Measurements from ENCODE around the gene HINT3.
A peak's percentile ranks its signal among the peaks of the same experiment; 100 is the strongest.
"Not testable (repeated sequence)": the region's sequence is repeated elsewhere in the genome, so short reads cannot be mapped to it uniquely, and the experiment has no call there.

The HINT3 gene

DNA sequence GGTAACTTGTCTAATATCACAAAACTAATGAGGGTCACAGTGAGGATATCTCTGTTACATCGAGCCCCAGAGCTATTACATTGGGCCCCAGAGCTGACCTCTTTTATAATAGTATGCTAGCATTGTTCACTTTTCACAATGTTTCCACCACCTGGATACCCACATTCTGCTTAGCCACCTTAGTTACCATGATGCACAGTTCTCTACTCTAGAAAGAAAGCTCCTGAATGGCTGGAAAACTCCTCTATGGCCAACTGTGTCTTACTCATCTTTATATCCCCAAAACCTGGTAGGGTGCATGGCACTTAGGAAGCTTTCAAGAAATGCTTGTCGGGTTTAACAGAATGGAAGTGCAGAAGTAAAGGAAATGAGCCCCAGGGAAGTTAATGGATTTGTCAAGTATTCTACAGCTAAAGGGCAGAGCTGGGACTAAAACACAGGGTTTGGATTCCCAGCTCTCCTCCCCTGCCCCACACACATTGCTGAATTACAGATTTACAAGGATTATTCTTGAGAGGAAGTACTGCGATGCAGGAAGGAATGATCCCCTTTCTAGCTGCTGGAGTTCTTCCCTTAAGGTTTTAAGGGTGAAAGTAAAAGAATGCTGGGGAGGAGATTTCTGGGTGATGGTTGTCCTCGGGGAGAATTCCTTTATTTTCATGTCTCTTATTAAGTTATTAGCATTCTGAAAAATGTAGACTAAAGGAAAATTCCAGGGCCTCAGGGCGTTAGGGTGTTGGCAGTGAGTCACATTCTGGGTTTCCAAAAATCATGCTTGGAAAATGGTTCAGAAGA lies 16.1 kb upstream of the HINT3 start:
- no peak for DNase-seq

DNA sequence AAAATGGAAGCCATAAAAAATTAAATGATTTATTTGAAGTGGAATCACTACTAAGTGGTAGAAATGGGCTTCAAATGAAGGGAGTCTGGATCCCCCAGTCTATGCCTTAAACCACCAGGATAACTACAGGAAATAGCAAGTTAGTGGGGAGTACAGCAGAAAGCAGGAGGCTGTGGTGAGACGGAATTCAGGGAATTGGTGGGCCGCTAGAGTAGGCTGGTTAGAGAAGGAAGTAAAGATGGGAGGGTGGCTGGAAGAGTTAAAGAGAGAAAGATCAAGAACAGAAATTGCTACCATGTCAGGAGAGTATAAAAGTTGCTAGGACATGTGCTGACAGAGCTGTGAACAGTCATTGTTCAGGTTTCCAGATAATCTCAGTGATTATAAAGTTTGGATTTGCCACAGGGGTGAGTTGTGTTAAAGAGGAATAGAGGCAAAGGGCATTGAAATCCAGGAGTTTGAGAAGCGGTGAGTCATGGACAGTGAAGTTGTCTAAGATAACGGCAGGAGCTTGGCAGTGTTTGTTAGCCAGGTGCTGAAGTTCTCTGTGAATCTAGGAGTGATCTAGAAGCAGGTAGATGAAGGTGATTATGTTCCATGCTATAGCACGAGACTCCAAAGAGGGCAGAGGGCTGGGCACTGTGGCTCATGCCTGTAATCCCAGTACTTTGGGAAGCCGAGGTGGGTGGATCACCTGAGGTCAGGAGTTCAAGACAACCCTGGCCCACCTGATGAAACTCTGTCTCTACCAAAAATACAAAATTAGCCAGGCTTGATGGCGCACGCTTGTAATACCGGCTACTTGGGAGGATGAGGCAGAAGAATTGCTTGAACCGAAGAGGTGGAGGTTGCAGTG lies 13.7 kb upstream of the HINT3 start:
- DNase-seq, result no peak

DNA sequence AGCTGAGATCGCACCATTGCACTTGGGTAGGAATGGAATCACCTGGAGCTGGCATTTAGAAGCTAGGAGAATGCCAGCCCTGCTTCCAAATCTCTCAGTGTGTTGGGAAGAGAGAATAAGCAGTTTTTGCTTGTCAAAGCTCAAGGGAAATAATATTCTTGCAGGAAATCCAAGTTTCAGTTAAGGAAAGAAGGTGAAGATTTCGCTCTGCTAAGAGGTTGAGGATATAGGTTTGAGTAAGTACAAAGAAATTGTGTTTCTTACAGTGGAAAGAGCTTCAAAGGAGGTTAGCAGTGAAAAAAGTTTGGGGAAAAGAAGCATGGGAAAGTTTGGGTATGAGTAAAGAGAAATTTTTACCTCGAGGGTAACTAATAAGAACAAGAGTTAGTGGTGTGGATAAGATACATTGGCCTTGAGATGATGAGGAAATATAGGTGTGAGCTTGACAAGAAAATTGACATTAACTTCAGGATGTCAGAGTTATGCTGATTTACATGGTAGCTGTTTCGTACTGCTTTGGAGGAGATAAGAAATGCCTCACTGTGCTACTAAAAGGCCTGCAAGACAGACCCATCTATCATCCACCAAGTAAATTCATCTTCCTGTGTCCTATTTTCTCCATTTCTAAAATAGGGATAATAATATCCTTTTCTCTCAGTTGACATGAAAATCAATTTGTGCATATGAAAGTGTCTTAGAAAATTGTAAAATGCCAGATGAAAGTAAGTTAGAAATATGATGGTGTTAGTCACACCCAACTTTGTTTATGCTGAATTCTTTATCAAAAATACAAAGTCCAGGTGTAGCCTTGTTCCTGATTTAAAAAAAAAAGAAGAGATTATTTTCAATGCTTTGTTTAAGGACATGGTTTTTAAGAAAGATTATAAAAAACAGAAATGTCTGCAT lies 12.8 kb upstream of the HINT3 start:
- no peak for DNase-seq

DNA sequence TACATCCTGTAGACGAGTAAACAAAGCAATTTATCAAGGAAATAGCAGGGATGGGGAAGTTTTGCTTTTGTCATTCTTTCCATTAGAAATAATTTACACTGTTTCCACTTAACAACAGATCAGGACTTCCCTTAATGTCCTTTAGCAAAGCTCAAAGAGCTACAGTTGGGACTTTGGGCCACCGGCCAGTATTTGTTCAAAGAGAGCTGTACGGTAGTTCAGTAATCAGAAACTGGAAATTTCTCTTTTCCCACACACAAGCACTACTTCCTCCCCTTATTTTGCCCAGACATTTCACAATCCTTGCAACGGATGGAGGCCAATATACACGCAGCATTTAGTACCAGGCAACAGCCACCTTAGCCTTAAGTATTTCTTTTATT lies 12.1 kb upstream of the HINT3 start:
- DNase-seq, result no peak

DNA sequence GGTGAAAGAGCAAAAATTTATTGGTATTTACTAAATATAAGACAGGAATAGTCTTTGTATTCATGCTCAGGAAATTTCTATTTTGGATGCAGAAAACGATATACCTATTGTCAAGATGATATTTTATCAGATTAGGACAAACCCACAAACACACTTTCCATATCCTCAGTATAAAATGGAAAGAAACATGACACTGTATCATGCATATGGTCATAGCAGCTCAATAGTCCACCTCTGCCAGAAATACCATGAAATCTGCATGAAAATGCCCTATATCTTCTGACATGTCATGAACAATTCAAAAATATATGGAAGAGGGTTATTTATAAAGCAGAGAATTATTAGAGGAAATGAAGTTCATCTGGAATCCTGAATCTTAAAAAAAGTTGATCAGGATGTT lies 11.7 kb upstream of the HINT3 start:
- DNase-seq, result no peak

DNA sequence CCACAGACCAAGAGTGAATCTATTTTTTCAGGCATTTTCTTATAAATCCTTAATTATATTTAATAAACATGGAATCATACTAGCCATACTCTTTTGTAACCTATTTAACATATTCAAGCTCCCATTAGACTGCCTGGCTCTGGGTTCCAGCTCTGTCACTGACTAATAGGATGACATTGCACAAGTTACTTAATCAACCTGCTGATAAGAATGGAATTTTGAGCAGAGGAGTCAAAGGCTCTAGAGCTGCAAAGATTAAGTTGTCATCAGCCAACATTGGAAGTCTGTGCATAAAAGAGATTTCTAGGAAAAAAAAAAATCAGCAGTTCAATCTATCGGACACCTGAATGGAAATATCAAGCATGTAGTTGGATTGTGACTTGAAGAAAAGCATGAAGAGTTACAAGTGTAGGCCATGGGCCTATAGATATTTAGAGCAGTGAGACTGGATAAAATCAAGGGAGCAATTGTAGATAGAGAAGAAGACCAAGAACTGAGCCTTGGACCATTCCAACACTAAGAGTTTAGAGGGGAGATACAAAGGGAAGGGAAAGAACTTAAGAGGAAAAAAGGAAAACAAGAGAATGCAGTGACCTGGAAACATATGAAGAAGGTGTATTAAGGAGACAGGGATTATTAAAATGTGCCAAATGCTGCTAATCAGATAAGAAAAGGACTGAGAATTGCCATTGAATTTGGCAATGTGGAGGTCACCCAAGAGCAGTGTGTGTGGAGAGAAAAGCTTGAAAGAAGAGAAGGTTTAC lies 11.0 kb upstream of the HINT3 start:
- no peak for DNase-seq

DNA sequence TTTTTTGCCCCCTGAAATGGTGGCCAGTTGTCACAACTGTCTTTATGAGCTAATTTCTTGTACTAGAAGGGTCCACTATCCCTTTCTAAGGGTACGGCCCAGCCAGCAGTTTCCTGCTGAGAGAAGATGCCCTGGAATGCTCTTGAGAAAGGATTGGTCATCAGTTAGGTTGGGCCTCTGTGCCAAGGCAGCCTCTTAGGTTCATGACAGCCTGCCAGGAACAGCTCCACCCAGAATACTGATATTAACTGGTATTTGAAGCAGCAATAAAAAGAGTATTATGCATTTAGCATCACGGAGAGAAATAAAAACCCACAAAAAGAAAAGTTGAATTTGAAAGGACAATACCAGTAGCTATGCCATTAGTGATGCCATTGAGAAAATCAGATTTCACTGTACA lies 9.0 kb upstream of the HINT3 start:
- DNase-seq, result no peak

DNA sequence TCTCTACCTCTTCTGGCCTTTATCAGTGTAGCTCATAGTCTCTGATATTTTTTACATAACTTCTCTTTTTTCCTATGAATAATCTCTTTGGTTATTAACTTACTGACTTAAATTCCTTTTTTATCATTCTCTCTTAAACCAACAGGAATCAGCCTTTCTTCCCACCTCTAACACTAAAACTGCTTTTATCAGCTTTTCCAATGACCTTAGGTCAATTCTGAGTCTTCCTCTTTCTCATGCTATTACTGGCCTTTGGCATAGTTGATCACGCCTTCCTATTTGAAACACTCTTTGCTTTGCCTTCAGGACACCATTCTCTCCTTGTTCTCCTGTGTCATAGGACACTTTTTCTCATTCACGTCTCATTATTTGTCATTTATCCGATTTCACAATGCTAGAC lies 8.1 kb upstream of the HINT3 start:
- no peak for DNase-seq

DNA sequence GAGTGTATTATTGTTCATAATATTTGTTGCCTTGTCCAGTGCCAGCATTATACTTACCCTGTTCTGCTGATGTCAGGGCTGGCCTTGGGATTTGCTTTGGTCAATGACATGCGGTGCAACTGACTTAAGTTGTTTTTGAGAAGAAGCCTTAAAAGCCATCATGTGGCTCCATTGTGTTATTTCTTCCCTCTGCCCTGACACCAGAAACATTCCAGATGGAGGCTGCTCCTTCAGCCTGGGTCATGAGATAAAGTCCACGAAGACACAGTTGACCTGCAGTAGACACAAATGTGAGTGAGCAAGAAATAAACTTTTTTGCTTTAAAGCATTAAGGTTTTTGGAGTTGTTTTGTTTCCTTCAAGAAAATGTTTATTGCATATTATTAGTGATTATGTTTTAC lies 7.5 kb upstream of the HINT3 start:
- no peak for DNase-seq

DNA sequence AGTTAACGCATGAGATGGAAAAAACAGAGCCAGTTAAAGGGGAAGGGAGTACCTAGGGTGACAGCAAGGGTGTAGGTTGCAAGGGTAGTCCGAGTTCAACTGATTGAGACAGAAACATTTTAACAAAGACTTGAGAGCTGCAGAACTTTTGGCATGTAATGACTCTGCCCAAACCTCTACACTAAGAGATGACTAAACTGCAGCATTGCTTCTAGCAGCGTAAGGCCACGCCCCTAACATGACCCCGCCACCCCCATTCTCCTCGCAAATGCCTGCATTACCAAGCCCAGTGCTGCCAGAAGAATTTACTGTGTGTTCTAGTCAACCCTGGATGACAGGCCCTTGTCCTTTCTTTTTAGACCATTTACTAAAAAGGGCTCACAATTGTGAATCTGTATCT lies 6.3 kb upstream of the HINT3 start:
- no peak for DNase-seq

DNA sequence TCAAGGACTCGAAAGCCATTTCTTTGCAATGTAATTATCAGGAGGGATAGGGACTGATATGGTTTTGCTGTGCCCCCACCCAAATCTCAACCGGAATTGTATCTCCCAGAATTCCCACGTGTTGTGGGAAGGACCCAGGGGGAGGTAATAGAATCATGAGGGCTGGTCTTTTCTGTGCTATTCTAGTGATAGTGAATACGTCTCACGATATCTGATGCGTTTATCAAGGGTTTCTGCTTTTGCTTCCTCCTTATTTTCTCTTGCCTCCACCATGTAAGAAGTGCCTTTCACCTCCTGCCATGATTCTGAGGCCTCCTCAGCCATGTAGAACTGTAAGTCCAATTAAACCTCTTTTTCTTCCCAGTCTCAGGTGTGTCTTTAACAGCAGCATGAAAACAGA lies 5.9 kb upstream of the HINT3 start:
- not testable (repeated sequence) for DNase-seq

DNA sequence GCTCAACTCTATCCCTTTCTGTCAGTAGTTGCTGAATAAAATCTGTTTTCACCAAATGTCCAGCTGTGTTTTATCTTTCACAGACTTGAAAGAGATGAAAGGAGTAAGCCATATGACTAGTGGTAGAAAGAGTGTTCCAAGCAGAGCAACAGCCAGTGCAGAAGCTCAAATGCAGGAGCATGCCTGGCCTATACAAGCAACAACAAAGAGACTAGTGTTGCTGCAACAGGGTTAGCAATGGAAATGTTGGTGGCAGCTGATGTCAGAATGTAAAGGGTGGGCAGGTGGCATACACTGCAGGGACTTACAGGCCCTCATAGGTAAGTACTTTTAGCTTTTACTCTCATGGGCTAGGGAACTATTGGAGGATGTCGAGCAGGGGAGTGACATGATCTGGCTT lies 5.2 kb upstream of the HINT3 start:
- no peak for DNase-seq

DNA sequence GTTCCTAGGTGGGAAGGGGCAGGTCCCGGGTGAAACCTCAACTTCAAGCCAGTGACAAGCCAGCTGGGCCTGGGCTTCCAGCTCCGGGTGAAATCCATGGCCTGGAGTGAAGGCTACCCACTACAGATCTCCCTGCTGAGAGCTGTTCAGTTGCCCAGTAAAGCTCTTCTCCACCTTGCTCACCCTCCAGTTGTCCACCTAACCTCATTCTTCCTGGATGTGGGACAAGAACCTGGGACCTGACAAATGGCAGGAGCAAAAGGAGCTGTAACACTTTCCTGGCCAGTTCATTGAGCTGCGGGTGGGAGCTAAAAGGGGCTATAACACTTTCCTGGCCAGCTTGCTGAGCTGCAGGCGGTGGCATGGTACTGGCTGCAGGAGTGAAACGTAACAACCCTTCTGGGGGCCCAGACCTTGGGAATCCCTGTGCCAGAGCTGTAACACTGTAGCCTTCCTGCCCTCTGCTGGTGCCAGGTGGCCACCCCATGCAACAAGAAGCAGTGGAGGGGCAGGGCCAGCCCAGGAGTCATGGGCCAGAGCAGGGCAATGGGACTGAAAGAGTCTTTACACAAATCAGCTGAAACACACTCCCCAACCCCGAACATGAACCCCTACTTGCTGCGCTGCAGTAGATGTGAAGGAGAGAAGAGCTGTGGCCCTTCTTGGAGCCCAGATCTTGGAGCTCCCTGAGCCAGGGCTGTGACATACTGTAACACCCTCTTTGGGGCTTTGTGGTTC lies 3.6 kb upstream of the HINT3 start:
- DNase-seq, result peak; percentile 4

DNA sequence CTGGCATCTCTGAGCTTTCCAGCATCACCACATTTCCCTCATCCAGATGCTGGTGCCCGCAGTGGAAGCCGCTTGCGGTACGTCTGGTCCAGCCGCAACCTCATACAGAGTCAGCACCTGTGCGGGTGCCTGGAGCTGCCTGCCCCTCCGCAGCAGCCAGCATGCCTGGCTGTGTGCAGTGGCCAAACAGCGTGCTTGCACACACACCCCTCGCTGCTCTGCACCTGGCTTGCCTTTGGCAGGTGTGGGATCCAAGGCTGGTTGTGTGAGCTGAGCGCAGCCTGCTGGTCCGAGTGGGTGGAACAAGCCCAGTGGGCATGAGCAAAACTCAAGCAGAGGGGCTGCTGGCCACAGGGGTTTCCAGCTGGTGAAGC lies 3.1 kb upstream of the HINT3 start:
- no peak for DNase-seq

DNA sequence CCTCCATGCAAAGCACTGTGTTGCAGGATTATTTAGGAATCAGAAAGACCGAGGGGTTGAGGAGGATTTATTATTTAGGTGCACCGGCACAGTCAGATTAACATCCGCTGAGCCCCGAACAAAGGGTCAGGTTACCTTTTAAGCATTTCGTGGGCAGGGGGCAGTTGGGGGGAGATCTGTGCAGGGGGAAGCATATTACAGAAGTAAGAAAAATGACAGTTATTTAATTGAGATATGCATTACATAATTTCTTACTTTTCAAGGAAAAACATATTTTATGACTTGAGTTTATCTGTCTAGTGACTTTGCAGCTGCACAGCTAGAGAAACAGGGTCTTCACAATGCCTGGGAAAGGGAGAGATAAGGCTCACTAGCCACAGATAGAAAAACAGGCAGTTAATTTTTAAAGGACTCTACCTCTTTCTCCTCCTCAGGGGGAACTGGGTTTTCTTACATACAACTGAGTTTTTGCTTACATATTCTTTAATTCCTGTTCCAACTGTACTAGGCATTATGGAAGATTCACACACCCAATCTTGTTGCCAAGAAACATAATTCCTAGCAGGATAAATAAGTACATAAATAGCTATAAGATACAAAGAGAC lies 1.7 kb upstream of the HINT3 start:
- DNase-seq, result no peak

DNA sequence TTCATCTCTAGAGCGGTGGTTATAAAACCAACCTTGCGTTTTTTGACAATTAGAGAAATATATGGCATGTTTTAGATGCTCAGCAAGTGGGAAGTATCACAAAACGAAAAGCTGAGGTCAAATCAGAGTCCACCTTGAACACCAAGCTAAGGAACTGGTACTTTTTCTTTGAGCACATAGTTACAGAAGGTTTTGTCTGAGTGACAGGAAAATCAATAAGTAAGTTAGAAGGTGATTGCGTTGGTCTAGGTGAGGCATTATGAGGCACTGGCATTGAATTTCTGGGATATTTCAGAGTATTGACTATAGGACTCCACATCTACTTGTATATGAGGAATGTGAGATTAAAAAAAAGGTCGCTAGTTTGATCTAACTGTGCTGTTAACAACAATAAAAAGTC lies 597 bp upstream of the HINT3 start:
- no peak for DNase-seq

DNA sequence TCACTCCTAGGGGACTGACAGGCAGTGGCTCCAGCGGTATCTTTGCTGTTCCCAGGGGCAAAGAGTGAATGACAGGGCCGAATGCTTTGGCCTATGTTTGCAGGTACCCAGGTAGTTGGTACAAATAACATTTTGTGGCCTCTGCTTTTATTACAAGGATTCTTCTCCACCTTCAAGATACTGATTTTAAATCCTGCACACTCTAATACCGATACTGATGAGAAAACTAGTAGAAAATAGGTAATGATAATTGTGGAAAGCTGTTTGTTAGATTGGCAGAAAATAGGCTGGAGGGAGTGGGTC lies 772 bp downstream of the HINT3 start:
- DNase-seq, result no peak

DNA sequence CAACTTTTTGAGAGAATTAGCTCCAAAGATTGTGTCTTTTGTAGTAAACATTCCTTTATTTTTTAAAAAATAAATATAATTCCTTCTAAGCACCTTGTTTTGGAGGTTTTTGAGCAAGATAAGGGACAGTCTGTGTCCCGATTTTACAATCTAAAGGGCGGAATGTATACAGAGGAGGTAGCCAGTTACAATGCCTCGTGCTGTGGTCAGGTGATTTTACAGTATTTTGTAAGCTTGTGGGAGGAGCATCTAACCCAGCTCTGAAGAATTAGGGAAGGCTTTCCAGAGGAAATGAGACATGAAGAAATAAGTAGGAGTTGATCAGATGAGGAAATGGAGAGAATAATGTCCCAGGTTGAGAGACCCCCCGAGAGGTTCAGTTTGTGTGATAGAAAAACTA lies 1.3 kb downstream of the HINT3 start:
- DNase-seq, result no peak

DNA sequence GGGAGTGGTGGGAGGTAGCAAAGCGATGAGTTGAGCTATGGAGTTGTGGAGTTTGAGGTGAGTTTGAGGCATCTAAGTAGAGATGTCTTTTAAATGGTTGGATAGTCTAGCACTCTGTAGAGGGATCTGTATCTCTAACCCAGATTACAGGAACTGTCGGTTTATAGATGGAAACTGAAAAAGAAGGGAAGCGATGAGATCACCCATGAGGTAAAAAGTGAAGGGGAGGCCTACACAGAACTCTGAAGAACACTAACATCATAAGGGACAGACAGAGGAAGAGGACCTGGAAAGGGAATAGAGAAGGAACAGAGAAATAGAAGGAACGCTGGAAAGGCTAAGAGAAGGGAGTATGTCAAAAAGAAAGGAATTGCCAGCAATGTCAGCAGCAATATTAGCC lies 2.5 kb downstream of the HINT3 start:
- DNase-seq, result no peak

DNA sequence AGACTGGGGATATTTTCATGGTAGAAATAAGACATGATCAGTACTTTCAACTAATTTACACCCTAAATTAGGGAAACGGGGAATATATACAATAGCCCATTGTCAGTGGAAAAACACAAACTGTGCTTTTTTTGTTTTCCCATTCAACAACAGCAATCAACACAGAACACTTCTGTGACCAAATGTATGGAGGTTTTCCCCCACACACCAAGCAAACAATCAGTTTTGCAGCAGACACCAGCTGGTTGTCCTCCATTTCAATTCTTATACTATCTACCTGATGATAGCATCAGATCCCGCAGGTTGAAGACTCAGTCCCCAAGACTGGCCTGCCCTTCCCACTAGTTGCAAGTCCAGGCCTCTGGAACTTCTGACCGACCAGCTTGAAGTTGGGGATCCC lies 4.5 kb downstream of the HINT3 start:
- DNase-seq, result no peak

DNA sequence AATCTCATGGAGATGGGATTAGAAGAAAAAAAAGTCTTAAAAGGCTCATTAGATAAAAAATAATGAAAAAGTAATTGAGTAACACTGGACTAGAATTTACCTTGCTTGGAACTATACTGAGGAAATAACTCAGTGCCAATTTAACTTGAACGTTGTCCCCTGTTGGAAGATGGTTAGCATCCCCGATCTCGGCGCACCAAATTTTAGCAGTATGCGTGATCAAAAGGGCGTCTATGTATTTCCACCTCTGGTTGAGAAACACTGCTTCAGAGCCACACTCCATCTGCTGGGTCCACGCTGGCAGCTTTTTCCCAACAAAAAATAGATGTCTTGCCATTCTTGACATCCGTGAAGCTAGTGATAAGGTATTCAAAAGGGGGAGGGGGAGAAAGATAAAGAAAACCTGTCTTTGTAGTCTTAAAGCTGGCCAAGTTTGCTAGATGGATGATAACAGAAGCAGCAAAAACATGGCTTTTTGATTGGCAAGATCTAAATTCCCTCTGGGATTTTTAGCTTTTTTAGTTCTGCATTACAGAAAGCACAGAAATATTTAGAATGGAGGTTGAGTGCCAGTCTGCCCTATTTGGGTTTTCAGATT lies 6.4 kb downstream of the HINT3 start:
- DNase-seq, result no peak
